GM15510 (cell line): Measurements from ENCODE around the gene NR2F2.

Experiments
- POLR2A ChIP-seq: IDR thresholded peaks from 3 replicates; pipeline ENCODE4 v1.6.1; 2011; ENCODE audit warnings: borderline replicate concordance; ENCODE audit not compliant: insufficient read length; ENCODE audit errors: extremely low read depth

The NR2F2 gene

GRCh38 chr15:96349857-96350720 is 19.6 kb downstream of the NR2F2 start:
- no peak for TF ChIP-seq POLR2A

GRCh38 chr15:96350934-96351724 is 20.6 kb downstream of the NR2F2 start:
- TF ChIP-seq POLR2A = no peak

GRCh38 chr15:96351761-96352603 is 21.5 kb downstream of the NR2F2 start:
- TF ChIP-seq POLR2A = no peak

DNA sequence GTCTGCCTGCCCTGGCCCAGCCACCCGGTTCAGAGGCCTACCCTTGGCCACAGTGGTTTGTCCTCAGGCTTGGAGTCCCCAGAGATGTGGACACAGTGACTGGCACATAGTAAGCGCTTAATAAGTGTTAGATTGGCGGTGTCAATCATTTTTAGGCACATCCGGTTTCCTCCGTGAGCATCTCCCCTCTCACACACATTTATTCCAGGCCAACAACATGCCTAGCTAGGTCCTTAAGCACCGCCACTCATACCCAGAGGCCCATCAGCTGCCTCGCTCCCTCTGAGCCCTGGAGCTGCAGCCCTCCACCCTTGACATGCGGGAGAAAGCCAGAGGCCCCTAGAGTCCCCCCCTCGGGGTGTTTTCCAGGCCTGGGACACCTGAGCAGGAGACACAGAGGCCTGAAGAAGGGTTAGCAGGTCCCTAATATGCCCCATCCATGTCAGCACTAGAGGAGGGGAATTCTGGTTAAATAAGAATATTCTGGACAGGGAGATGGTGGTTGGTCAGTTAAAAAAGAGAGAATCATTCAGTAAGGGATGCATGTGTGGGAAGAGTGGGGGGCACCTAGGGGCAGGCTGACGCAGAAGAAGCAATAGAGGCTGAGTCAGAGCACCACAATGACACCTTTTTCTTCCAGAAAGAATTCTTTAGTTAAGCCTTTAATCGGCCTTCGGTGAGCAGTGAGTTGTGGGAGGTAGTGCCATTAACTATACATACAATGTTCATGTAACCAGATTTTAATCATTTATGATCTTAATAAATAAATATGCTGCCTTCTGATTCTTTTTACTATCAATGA is 22.3 kb downstream of the NR2F2 start:
- TF ChIP-seq POLR2A = no peak

DNA sequence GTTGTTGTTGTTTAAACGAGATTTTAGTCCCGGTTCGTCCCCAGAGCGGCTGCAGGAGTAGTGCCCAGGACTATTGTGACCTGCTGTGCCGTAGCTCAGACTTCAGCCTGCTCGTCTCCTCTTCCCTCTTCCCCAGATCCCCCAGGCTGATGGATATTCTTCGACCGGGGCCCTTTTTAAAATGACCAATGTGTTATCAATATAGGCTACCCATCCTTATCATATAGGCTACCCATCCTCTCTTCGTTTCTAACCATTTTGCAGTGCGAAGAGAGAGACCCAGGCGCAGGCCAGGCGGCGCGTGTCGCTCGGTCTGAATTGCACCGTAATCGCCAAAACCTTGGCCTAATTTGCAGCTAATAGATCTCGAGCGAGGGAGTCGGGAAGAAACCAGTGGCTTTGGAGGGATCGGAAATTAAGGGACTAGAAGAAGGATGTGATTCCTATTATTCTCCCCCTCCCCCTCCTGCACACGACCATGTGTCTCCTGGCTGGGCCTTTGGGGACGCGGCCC is 23.0 kb downstream of the NR2F2 start:
- TF ChIP-seq POLR2A = no peak

DNA sequence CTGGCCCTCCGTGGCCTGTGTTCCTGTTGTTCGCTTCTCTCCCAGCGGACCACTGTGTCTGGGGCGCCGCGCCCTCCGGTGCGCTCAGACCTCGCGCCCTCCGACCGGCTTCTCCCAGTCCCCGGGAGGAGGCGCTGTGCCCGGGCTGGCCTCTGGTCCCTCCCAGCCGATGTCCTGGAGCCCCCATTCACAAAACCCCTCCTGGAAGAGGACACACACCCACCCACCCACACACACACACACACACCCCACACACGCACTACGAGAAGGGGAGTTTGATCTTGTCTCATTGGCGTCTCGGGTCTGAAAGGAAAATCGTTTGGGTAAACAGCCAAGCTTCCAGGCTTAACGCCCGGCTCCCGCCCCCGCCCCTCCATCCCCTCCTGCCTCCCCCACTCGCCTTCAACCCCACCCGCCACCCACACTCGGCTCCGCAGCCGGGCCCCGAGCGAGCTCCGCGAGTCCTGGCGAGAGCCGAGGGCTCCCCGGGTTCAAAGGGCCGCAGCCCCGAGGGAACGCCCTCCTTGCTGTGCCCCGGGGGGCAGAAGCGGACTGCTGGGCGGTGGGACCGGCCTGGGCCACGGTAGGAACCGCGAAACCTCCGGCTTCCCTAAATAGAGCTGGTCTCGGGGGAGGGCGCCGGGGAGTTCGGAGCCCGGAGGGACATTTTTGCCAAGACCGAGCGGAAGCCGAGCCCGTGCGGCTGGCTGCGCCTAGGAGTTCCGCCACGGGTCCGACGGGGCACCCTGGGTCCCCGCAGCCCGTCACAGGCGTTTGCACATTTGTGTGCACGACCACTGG is 23.6 kb downstream of the NR2F2 start:
- no peak for TF ChIP-seq POLR2A

DNA sequence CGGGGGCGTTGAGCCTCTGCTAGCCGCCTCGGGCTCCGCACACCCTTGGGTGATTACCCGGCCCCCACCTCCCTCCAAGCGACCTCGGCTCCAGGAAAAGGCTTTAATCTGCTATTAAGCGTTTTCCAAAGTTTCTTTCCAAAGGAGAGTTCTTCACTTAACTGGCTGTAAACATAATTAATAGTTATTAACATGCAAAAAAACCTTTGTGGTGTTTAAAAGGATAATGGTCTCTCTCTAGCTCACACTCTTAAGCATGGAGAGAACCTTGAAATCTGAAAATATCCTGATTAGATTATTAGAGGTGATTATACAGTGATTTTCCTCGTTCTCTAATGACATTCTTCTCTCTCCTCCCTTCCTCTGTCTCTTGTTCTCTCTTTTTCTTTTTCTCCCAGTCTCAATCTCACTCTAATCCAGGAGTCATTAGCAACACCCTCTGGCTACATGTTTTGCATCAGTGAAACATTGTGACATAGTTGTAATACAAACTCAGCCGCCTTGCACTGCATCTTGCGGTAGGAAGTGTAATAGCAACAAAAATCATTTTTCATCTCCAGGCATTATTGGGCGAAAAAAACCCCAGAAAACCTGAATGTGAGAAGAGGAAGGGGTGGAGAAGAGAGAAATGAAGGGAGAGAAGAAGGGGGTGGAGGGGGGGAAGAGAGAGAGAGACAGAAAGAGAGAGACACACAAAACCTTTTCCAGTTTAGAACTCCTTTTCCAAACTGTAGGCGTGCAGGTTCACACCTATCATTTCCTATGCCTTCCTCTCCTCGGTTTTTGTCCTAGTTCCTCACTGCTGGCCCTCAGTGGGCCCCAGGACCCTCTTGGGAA is 24.4 kb downstream of the NR2F2 start:
- TF ChIP-seq POLR2A = no peak

DNA sequence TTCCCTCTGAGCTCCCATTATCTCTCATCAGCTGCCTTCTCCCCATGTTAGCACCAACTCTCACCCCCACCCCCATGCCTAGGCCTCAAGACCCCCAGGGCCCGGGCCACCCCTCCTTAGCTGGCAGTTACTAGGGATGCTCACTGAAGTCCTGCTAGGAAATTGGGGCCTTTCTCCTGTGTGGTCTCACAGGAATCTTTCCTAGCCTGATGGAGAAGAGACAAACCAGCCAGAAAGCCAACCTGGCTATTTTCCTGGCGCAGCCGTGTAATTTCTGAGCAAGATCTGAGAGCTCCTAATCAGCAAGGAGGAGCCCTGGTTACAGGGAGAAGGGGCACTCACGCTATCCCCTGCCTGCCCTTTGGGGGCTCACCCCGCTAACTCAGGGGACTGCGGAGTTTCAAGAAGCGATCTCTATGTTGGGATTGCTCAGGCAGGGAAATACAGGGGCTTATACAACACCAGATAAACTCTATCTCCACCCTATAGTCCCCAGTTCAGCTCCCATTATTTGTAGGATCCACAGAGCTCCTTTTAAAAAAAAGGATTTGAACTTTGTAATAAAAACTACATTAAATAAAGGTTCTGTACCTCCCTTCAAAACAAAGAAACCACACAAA is 25.2 kb downstream of the NR2F2 start:
- TF ChIP-seq POLR2A = no peak

DNA sequence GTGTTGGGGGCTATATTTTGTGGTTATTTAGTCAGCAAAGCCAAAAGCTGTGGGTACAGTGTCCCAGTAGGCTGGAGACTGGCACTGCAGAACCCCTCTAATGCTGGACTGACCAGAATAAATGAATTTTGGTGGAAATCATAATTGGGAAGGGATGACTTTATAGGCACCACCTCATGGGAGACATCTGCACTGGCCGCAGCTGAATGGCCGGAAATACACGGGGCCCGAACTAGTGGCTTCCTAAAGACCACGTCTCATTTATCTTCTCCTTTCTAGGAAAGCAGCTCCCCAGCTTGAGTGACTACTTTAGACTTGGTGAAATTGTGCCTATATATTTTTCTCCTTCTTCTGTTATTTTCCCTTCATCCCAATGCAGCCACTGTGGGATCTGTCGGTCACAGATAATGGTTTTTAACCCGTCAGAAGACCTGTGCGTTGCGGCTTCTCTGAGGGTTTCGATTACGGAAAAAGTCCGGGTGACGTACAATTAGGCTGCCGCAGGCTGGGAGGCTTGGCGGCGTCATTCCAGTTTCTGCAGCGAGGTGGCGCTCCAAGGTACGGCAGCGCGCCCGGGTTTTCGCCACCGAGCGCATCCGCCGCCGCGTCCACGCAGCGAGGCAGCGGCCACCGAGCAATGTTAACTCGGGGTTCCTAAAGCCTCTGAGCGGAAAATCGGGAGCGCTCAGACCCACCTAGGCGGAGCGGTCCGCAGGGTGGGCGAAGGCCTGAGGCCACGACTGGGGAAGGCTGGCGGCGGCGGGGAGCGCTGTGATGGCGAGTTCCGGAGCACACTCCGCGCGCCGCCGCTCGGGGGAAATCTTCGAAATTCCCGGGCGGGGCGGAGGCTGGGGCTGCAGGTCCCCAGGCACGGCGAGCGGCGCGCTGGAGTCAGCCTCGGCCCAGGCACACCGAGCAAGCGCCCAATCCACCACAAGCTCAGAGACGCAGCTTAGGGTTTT is 26.3 kb downstream of the NR2F2 start:
- no peak for TF ChIP-seq POLR2A

DNA sequence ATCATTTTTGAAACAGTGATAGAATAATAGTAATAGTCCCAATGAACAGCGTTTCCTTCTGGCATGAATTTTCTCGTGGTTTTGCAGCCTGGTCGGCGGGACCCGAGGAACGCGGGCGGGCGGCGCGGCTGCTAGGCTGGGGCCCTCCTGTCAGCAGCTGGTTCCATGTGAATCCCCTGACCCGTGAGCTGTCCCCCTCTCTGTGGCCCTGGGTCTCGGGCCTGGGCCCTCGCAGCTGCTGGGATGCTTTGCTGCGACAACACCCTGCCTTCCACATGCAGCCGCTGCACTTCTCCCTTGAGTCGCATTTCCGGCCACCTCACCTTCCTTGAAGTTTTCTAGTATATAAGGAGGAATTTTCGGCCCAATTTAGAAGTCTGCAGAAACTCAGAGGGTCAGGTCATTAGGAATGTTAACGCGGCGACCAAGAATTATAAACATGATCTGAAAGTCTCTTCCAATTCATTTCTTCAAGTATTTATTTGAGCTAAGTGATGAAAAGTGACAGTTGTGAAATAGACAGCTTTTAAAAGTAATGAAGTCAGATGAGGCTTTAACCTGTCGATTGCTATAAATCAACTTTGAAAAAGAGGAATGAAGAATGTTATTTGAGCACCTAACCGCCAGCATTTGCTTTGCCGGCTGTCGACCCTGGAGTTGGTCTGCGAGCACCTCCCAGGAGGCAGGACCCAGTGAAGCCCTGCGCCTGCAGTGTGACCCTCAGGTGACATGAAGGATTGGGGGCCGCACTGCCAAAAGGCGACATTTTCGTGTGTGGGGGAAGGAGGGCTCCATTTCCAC is 27.7 kb downstream of the NR2F2 start:
- TF ChIP-seq POLR2A = no peak
